HG03571 (cell line): ENCODE results near the gene SSTR5.

Experiments used
- ATAC-seq: cut with Tn5 transposase; IDR thresholded peaks from one replicate; pipeline ENCODE4 v1.9.1; 2021; ENCODE audit not compliant: unreplicated experiment

The SSTR5 gene

DNA sequence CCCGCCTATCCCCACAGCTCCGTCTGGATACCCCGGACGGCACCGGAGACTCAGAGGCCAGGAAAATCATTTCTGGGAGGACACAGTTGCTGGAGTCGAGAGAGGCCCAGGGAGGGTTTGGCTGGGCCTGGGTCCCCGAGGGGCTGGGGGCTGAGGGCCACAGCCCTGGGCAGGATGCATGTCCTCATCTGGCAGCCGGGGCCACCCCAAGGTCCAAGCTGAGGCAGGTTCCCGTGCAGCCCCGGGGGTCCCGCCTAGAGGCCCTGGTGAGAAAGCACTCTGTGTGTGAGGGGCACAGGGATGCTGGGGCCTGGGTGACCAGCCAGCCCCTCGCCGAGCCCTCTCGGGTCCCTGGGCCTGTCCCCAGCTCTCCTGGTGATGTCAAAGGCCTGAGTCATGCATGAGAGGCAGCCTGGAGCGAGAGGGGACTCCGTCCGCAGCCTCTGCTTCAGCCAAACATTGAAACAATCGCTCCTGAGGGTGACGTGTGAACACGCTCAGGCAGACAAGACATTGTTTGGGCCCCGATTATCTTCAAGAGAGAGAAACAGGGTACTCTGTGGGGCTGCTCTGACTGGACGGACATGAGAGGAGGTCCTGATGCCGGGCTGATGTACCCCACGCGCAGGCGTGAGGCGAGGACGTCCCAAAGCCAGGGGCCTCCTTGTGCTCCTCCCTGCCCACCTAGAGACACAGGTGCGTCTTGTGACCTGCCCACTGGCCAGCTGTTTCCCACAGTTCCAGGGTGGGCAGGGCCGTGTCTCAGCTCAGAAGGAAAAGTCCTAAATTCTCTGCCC lies 49.3 kb downstream of the SSTR5 start:
- ATAC-seq: no peak

DNA sequence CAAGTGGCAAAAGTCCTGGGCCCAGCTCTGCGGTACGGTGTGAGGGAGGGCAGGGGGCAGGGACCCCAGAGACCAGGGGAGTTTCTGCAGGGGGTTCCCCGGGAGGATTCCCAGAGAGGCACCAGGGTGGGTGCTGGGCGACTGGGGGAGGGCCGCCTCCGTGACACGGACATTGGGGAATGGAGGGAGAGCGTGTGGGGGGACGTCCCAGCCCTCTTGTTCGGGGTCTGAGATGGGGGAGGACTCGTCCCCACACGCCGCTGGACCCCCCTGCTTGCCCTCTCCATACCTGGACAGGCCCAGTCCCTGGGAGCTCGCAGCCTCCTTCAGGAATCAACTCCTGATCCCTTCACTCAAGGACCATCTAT lies 49.8 kb downstream of the SSTR5 start:
- no peak for ATAC-seq

DNA sequence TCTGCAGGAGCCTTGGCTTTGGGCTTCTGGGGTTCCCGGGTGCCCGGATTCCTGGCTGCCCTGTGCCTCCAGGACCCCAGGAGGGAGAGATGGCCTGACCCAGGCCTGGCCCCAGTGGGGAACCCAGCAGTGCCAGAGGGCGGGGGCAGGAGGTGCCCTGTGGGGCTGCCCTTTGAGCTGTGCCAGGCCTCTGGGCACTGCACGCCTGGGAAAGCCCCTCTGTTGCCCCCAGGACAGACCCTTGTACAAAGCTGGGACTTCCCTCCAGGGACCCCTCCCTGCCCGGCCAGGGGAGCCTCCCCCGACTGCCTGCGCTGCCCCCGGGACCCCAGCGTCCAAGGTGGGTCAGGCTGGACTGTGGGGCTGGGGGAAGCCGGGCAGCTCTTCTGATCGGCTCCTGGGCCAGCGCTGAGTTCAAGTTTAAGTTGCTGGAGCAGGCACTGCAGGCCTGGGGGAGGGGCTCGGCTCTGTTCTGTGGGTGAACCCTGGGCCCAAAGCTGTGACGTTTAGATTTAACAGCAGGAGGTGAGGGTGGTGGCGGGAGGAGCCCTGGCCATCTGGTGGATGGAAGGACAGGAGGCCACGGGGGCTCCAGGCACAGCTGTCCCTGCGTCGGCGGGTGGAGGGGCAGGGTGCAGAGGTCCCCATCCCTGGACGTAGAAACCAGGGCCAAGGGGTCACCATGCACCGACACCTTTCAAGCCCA lies 51.1 kb downstream of the SSTR5 start:
- ATAC-seq: no peak

DNA sequence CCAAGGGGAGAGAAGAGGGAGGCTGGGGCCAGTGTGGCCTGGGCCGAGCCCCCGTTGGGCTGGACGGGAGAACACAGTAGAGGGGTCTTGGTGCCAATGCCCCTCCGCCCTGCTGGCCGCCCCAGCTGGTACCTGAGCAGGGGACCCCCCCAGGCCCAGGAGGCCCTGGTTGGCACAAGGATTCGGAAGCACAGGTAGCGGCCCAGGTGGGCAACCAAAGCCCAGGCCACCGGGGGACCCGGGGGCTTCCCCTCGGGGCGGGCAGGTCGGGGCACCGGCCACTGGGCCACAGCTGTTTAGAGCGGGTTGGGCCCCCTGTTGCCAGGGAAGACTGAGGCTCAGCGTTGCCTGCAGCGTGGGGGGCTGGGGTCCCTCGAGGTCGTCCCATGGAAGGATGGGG lies 51.7 kb downstream of the SSTR5 start:
- ATAC-seq: no peak

DNA sequence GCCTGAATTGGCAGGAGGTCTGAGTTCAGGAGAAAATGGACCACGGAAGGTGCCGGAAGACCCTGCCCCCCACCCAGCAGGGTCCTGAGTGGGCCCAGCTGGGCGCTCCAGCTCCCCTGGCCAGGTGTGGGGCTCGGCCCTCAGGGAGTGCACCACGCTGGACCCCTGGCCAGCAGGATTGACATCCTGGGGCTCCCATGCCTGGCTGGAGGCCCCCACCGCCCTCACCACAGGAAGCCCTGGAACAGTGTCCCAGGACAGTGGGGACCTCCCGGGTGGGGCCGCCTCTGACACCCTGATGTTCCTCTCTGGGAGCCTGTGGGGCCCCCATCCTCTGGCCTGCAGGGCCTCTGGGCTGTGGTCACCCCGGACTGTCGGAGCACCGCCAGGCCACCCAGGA lies 52.2 kb downstream of the SSTR5 start:
- ATAC-seq: no peak

DNA sequence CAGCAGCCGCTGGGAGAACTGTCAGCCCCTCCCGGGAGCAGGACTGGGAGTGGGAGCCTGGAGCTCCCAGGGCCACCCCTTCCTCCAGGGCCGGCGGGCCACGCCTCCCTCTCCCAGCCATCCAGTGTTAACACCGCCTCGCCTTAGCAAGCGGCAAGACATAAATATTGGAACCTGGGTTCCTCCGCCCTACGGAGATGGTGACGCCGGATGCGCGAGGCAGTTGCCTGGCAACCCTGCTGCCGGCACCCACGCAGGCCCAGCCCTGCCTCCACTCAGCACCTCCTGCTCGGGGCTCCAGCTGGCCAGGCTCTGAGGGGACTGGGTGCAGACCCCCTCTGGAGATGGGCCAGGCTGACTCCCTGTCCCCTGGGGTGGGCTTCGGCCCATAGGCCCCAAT lies 52.9 kb downstream of the SSTR5 start:
- ATAC-seq: no peak

DNA sequence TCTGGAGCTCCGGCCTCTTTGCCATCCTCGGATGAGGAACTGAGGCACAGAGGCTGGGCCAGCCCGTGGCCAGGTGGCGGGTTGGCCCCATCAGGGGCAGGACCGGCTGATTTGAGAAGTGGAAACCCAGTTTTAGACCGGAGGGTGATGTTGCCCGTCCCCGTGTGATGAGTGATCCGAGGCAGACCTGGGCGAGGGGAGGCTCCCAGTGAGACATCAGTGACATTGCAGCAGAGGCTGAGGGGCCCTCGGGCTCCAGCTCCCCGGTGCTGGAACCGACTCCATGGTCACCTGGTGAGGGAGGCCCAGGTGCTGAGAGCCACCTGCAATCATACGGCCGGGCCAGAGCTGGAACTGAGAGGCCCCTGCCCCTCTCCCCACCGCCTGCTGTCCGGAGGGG lies 53.5 kb downstream of the SSTR5 start:
- ATAC-seq: no peak

DNA sequence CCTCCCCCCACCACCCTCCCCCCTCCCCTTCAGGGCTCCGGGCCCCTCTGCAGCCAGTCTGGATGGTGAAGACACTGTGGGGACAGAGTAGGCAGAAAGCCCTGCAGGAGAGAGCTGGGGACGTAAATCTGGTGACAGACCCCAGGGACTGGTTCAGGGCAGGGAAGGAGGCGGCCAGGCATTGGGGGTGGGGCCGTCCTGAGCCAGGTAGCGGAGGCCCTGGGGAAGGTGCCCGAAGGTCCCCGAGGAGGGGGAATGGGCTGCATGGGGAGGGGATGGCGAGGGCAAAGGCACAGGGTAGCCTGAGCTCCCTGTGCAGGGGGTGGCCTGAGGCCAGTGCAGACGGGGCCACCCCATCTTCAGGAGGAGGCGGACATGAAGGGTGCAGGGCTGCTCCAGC lies 54.0 kb downstream of the SSTR5 start:
- ATAC-seq: no peak

DNA sequence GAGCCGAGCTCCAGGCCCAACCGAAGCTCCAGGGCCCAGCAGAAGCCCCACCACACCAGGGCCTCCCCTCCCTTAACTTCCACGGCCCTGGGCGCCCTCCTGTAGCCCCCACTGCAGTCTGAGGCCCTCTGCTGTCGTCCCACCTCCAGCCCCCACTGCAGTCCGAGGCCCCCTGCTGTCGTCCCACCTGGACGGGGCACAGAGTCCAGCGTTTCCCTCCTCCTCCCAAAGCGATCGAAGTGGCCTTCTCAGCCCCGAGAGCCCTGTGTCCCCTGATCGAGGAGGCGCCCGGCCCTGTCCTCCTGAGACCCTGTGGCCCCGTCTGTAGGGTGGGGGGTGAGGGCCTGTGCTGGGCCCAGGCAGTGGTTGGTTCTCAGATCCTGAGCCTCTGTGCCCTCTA lies 54.6 kb downstream of the SSTR5 start:
- ATAC-seq: no peak

DNA sequence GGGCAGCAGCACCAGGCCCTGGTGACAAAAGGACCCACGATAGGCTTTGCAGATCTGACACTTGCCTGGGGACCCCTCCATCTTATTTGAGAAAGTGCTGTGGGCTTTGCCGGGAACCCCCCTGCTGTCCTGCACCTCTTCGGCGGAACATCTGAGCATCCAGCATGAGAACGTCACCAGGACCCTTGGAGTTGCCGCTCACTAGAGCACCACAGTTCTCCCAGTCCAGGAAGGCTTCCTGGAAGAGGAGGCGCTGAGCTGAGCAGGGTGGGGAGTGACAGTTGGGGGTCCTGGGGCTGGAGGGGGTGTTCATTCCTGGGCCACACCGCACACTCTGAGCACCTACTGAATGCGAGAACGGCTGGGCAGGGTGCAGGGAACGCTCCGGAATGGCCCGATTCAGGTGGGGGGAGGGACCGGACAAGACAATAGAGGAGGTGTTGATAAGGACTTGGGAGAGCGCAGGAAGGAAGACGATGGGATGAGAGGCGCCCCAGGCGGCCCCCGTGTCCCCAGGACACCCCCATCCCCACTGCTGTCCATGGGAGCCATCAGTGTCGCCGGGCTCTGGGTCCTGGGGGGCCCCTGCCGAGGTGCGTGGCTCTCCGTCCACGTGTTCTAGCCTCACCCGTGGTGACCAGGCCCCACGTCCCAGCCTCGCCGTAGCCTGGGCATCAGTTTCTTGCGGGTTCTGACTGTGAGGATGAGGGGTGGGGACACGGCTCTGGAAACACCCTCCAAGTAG lies 55.6 kb downstream of the SSTR5 start:
- no peak for ATAC-seq

DNA sequence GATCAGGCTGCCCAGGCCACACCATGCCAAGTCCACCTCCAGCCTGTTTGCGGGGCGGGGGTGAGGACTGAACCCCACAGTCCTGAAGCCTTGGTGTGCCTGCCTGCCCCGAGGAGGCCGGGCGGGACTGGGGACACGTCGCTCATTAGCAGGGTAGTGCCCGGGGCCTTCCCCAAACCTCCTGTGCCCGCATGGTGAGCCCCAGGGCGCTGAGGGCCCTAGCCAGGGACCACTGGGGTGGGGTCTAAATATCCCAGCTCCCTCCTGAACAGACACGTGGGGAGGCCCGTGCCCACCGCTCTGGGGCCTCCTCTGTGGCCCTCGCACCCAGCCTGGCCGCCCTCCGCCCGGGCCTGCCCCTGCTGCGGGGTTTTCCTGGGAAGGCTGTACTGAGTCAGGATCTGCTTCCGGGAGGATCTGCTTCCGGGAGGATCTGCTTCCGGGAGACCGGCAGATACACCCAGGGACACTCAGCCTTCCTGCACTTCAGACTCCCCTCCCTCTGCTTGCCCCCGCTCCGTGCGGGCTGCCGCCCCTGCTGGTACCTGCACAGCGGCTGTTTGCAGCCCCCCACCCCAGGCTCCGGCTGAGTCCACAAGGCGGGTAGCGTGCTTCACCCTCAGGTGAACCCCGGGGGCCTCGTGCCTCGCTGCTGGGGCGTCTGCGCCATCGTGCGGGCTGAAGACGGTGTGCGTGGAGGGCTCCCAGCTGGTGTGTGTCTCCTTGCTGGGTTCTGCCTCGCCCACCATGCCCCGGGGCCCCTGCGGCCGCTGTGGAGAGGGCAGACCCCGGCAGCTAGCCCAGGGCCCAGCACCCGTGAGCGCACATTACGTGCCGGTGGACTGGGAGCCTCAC lies 56.8 kb downstream of the SSTR5 start:
- ATAC-seq: no peak

DNA sequence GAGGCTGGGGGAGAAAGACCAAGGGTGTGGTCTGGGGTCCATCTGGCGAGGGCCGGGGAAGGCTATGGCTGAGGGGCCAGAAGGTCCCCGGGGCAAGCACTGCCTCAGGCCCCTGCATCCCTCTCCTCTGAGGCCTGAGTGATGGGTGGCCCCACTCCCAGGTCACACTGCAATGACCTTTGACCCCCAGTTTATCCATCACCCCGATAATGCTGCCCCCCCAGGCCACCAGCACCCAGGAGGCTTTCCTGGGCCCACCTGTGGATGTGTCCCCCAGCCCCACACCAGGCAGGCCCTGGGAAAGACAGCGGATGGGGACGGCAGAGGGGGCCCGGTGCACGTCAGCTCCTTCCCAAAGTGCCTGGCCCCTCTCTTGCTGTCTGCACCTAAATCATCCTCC lies 57.8 kb downstream of the SSTR5 start:
- ATAC-seq: no peak
